ENCODE measurements around the gene BCL2. TPM values are rescaled to one million over a fixed set of nuclear protein-coding genes. Genes with fewer than 3 reads are reported as not detected.

BCL2 gene
- total RNA-seq = 10 to 100 TPM; 11.3 to 25.7 (median 18.1) TPM
- polyA plus RNA-seq = 1 to 10 TPM; 2.8 to 9.7 (median 3.6) TPM

GRCh38 chr18:63319383-63320122 lies at the start of gene BCL2:
BCL2 (minus strand) TSS chr18:63319769.
- peak; percentile 20 to 23 for TF ChIP-seq POLR2A (IDR thresholded peaks at IDR 0.05)
- no peak for TF ChIP-seq CTCF (IDR thresholded peaks at IDR 0.05)
- peak in 3 of 4 donors; percentile 31 to 72 (median 61) for TF ChIP-seq POLR2AphosphoS5 (IDR thresholded peaks at IDR 0.05)
- no peak for TF ChIP-seq EP300 (IDR thresholded peaks at IDR 0.05)
- H3K27ac ChIP-seq = peak within 1 kb of the TSS; percentile 86 to 90 (median 88)
- H3K36me3 ChIP-seq = no peaks in the 10 kb centered on the region
- peak; percentile 82 for DNase-seq
- H3K4me1 ChIP-seq = peaks cover 0 to 53% (median 34%) of the 10 kb centered on the region in 4 donors
- intact Hi-C loops (cut with DNase I) = loop anchor here (2.0 to 5.0 kb wide), 4 partner anchors 57 to 142 kb away; partner anchors contain the start of gene VPS4B
- no peaks in the 10 kb centered on the region for H3K9me3 ChIP-seq
- peak within 1 kb of the TSS; percentile 64 to 75 (median 73) for H3K4me3 ChIP-seq
- no peaks in the 10 kb centered on the region for H3K27me3 ChIP-seq
- 1% methylated on average over 78 of the region's 78 CpGs for WGBS, 2 donors

- WGBS, 2 donors = 90 to 93% methylated on average over 4 of the region's 4 CpGs
Observed at GRCh38 chr18:63368611-63369010, 49.0 kb upstream of the BCL2 start.

GRCh38 chr18:63367053-63367953 lies 47.7 kb upstream of the BCL2 start, which contains the start of gene KDSR:
KDSR (minus strand) TSS chr18:63367206; CDS start chr18:63367118, 88 bp downstream.
- intact Hi-C loops (cut with DNase I) = loop anchor here (5.0 to 10.0 kb wide), 2 partner anchors 75 to 137 kb away; no protein-coding TSS in a partner anchor

More at GRCh38 chr18:63368611-63369010, 49.0 kb upstream of the BCL2 start:
- Histone ChIP-seq H3K27me3 (no peaks in the 10 kb centered on the region), H3K27ac (no peak overlapping the region), H3K36me3 (no peaks in the 10 kb centered on the region), H3K4me1 (peaks cover 3 to 29% (median 27%) of the 10 kb centered on the region in 4 donors), H3K4me3 (no peak overlapping the region), H3K9me3 (no peaks in the 10 kb centered on the region)
- DNase-seq = no peak
- TF ChIP-seq CTCF (IDR thresholded peaks at IDR 0.05) (no peak), POLR2AphosphoS5 (IDR thresholded peaks at IDR 0.05) (no peak), POLR2A (IDR thresholded peaks at IDR 0.05) (no peak), EP300 (IDR thresholded peaks at IDR 0.05) (no peak)
- intact Hi-C loops (cut with DNase I) = loop anchor here (1.0 to 10.0 kb wide), 3 partner anchors 54 to 136 kb away; partner anchors contain the start of gene VPS4B

More at GRCh38 chr18:63367053-63367953, 47.7 kb upstream of the BCL2 start, which contains the start of gene KDSR:
- TF ChIP-seq CTCF (IDR thresholded peaks at IDR 0.05) (no peak), EP300 (IDR thresholded peaks at IDR 0.05) (peak in 1 of 4 donors; percentile 9), POLR2AphosphoS5 (IDR thresholded peaks at IDR 0.05) (peak; percentile 78 to 91 (median 84)), POLR2A (IDR thresholded peaks at IDR 0.05) (peak; percentile 55 to 67)
- Histone ChIP-seq H3K27me3 (no peaks in the 10 kb centered on the region), H3K4me3 (peak within 1 kb of the TSS; percentile 76 to 92 (median 86)), H3K36me3 (peaks cover 2 to 5% (median 3%) of the 10 kb centered on the region in 4 donors), H3K27ac (peak within 1 kb of the TSS; percentile 95 to 98 (median 98)), H3K9me3 (no peaks in the 10 kb centered on the region), H3K4me1 (peaks cover 3 to 29% (median 27%) of the 10 kb centered on the region in 4 donors)
- 0 to 1% methylated on average over 90 of the region's 90 CpGs for WGBS, 2 donors
- DNase-seq = peak; percentile 98

All from sigmoid colon (tissue), 7 donors.